ENCODE data around the gene PITHD1.

Gene PITHD1

GRCh38 chr1:23836037-23836436 is 57.8 kb downstream of the PITHD1 start:
- Histone ChIP-seq H3K27me3 (ENCODE audit: low read depth, low read length) (no peaks in the 10 kb centered on the region), H3K79me2 (ENCODE audit: low read length) (no peaks in the 10 kb centered on the region), H3K36me3 (replicated peaks; ENCODE audit: low read depth, low read length) (no peaks in the 10 kb centered on the region), H3K4me1 (ENCODE audit: low read length) (peaks cover 15% of the 10 kb centered on the region), H3K27ac (ENCODE audit: low read length) (no peak overlapping the region), H3K4me3 (ENCODE audit: low read length) (no peak overlapping the region), H4K20me1 (ENCODE audit: insufficient read depth, low read length) (no peaks in the 10 kb centered on the region), H3K9ac (ENCODE audit: low read length) (no peak overlapping the region), H2AFZ (ENCODE audit: low read depth, low read length) (no peak overlapping the region), H3K4me2 (ENCODE audit: low read length) (no peak overlapping the region; the same call in 1 of the 2 replicates), H3K9me3 (ENCODE audit: insufficient read depth, low read length) (no peaks in the 10 kb centered on the region)
- TF ChIP-seq EZH2phosphoT487 (IDR thresholded peaks at IDR 0.05; ENCODE audit: low read depth) (no peak), CTCF (IDR thresholded peaks at IDR 0.05; ENCODE audit: low read depth, low read length) (no peak)
